Measurements from ENCODE around the gene RNF212B. TPM values are rescaled to one million over a fixed set of nuclear protein-coding genes. Genes with fewer than 3 reads are reported as not detected.

Gene RNF212B
- total RNA-seq, 4 donors from 2014 or later = not detected

GRCh38 chr14:23301288-23301968, 63.7 kb downstream of the RNF212B start:
- H3K4me1 ChIP-seq = peaks cover 5 to 6% of the 10 kb centered on the region in 2 donors
- intact Hi-C loops (cut with DNase I; ENCODE audit: low total_unique reads) = no loop called here
- no peaks in the 10 kb centered on the region for H3K36me3 ChIP-seq
- DNase-seq = peak; percentile 97 to 99
- H3K9me3 ChIP-seq = no peaks in the 10 kb centered on the region
- TF ChIP-seq CTCF (IDR thresholded peaks at IDR 0.05) = peak; percentile 53 to 95 (median 86)
- peak; percentile 56 to 87 for TF ChIP-seq POLR2A (IDR thresholded peaks at IDR 0.05)
- H3K27me3 ChIP-seq = no peaks in the 10 kb centered on the region
- peak overlapping the region; percentile 99 for H3K27ac ChIP-seq
- peak overlapping the region; percentile 68 to 71 for H3K4me3 ChIP-seq

GRCh38 chr14:23301969-23302289, 64.2 kb downstream of the RNF212B start:
- DNase-seq = no peak
- TF ChIP-seq POLR2A (IDR thresholded peaks at IDR 0.05) (peak; percentile 81 to 92), CTCF (IDR thresholded peaks at IDR 0.05) (no peak)
- Histone ChIP-seq H3K36me3 (no peaks in the 10 kb centered on the region), H3K9me3 (no peaks in the 10 kb centered on the region), H3K27me3 (no peaks in the 10 kb centered on the region), H3K4me1 (peaks cover 5 to 6% of the 10 kb centered on the region in 2 donors), H3K4me3 (peak overlapping the region; percentile 68 to 71), H3K27ac (peak overlapping the region; percentile 99)
- intact Hi-C loops (cut with DNase I; ENCODE audit: low total_unique reads) = no loop called here

GRCh38 chr14:23302290-23303225, 64.8 kb downstream of the RNF212B start, which contains the start of gene PPP1R3E:
Gene PPP1R3E, minus strand, starts transcription at chr14:23302859. Its CDS starts 283 bp downstream, at chr14:23302576.
- intact Hi-C loops (cut with DNase I; ENCODE audit: low total_unique reads) = no loop called here
- Histone ChIP-seq H3K4me3 (peak within 1 kb of the TSS; percentile 68 to 71), H3K9me3 (no peaks in the 10 kb centered on the region), H3K36me3 (no peaks in the 10 kb centered on the region), H3K4me1 (peaks cover 5 to 8% of the 10 kb centered on the region in 2 donors), H3K27ac (peak within 1 kb of the TSS; percentile 99), H3K27me3 (no peaks in the 10 kb centered on the region)
- TF ChIP-seq POLR2A (IDR thresholded peaks at IDR 0.05) = no peak
- no peak for TF ChIP-seq CTCF (IDR thresholded peaks at IDR 0.05)
- DNase-seq = peak; percentile 65 to 73

GRCh38 chr14:23306412-23307145, 68.8 kb downstream of the RNF212B start, which contains the start of gene BCL2L2:
Gene BCL2L2, plus strand, starts transcription at chr14:23306833. Its CDS starts 935 bp downstream, at chr14:23307768.
- Histone ChIP-seq H3K36me3 (no peaks in the 10 kb centered on the region), H3K4me1 (peaks cover 0 to 22% of the 10 kb centered on the region in 2 donors), H3K27ac (peak within 1 kb of the TSS; percentile 86 to 88), H3K9me3 (no peaks in the 10 kb centered on the region), H3K4me3 (peak within 1 kb of the TSS; percentile 58 to 79), H3K27me3 (no peaks in the 10 kb centered on the region)
- intact Hi-C loops (cut with DNase I; ENCODE audit: low total_unique reads) = no loop called here
- peak; percentile 90 to 94 for DNase-seq
- TF ChIP-seq POLR2A (IDR thresholded peaks at IDR 0.05) (peak; percentile 29 to 58), CTCF (IDR thresholded peaks at IDR 0.05) (peak in 1 of 4 experiments; percentile 3)
